ENCODE measurements around the gene TAF13.

Gene TAF13

GRCh38 chr1:109091078-109091838, 15.5 kb upstream of the TAF13 start:
- no peaks in the 10 kb centered on the region for H3K9me3 ChIP-seq
- intact Hi-C loops (cut with DNase I; ENCODE audit: low total_unique reads), result loop anchor here (10.0 kb wide), 1 partner anchor 126 kb away; the partner anchor contains the start of gene CLCC1
- TF ChIP-seq CTCF (IDR thresholded peaks at IDR 0.05), result no peak
- H3K27me3 ChIP-seq, result no peaks in the 10 kb centered on the region
- H3K4me3 ChIP-seq, result peak overlapping the region; percentile 75 to 83
- peaks cover 13 to 25% (median 24%) of the 10 kb centered on the region in 3 donors for H3K36me3 ChIP-seq
- no peak for DNase-seq
- peak overlapping the region; percentile 94 to 96 for H3K27ac ChIP-seq
- peaks cover 0 to 44% (median 23%) of the 10 kb centered on the region in 4 donors for H3K4me1 ChIP-seq

- H3K36me3 ChIP-seq, result peaks cover 13 to 25% (median 24%) of the 10 kb centered on the region in 3 donors
- no peak for TF ChIP-seq CTCF (IDR thresholded peaks at IDR 0.05)
- no peaks in the 10 kb centered on the region for H3K27me3 ChIP-seq
- H3K4me1 ChIP-seq, result peaks cover 0 to 39% (median 23%) of the 10 kb centered on the region in 4 donors
- intact Hi-C loops (cut with DNase I; ENCODE audit: low total_unique reads), result loop anchor here (10.0 kb wide), 1 partner anchor 126 kb away; the partner anchor contains the start of gene CLCC1
- DNase-seq, result peak; percentile 91 to 94
- H3K4me3 ChIP-seq, result peak within 1 kb of the TSS; percentile 75 to 83
- no peaks in the 10 kb centered on the region for H3K9me3 ChIP-seq
- peak within 1 kb of the TSS; percentile 94 to 96 for H3K27ac ChIP-seq
Measured at GRCh38 chr1:109090196-109091077, 14.6 kb upstream of the TAF13 start, which contains the start of gene TMEM167B. TSS of gene TMEM167B (plus strand) at chr1:109090764. CDS start at chr1:109090873, 109 bp downstream.

- peaks cover 11 to 18% (median 17%) of the 10 kb centered on the region in 3 donors for H3K36me3 ChIP-seq
- intact Hi-C loops (cut with DNase I; ENCODE audit: low total_unique reads), result loop anchor here (10.0 kb wide), 1 partner anchor 125 kb away; the partner anchor contains the start of gene CLCC1
- no peak for DNase-seq
Measured at GRCh38 chr1:109089242-109090015, 13.6 kb upstream of the TAF13 start.

GRCh38 chr1:109084563-109085517, 9.0 kb upstream of the TAF13 start:
- intact Hi-C loops (cut with DNase I; ENCODE audit: low total_unique reads), result no loop called here
- H3K27me3 ChIP-seq, result no peaks in the 10 kb centered on the region
- no peaks in the 10 kb centered on the region for H3K36me3 ChIP-seq
- H3K4me1 ChIP-seq, result peaks cover 0 to 5% (median 2%) of the 10 kb centered on the region in 4 donors
- no peak for DNase-seq
- no peak for TF ChIP-seq CTCF (IDR thresholded peaks at IDR 0.05)
- H3K9me3 ChIP-seq, result no peaks in the 10 kb centered on the region
- no peak overlapping the region for H3K4me3 ChIP-seq
- no peak overlapping the region for H3K27ac ChIP-seq

More at GRCh38 chr1:109089242-109090015, 13.6 kb upstream of the TAF13 start:
- Histone ChIP-seq H3K27me3 (no peaks in the 10 kb centered on the region), H3K27ac (peak overlapping the region; percentile 94 to 96), H3K4me1 (peaks cover 0 to 36% (median 21%) of the 10 kb centered on the region in 4 donors), H3K4me3 (peak overlapping the region; percentile 75 to 83), H3K9me3 (no peaks in the 10 kb centered on the region)
- TF ChIP-seq CTCF (IDR thresholded peaks at IDR 0.05), result peak in 1 of 2 experiments; percentile 35

All from tibial artery (tissue), 4 donors.